ENCODE data around the gene ADCY4. TPM values are rescaled to one million over a fixed set of nuclear protein-coding genes. Genes with fewer than 3 reads are reported as not detected.
"Not testable (repeated sequence)": the region's sequence is repeated elsewhere in the genome, so short reads cannot be mapped to it uniquely, and the experiment has no call there.

The ADCY4 gene
- total and polyA plus RNA-seq, 5 donors, result 24.1 to 45.3 (median 33.4) TPM

GRCh38 chr14:24338843-24339242 is 4.0 kb upstream of the ADCY4 start:
- DNase-seq, result no peak
- intact Hi-C loops (cut with DNase I), result no loop called here
- H3K27me3 ChIP-seq (ENCODE audit: control insufficient read depth, insufficient read depth), result no peaks in the 10 kb centered on the region
- no peak for ATAC-seq
- H3K4me1 ChIP-seq (ENCODE audit: control insufficient read depth, insufficient read depth, low read length), result peaks cover 2% of the 10 kb centered on the region
- 80% methylated on average over 14 of the region's 14 CpGs for WGBS
- no peaks in the 10 kb centered on the region for H3K9me3 ChIP-seq (ENCODE audit: control insufficient read depth, low read length)
- H3K27ac ChIP-seq (ENCODE audit: low read length), result no peak overlapping the region
- H3K4me3 ChIP-seq (ENCODE audit: low read length), result peak overlapping the region; percentile 50

GRCh38 chr14:24337824-24338175 is 2.9 kb upstream of the ADCY4 start:
- ATAC-seq (no peak), DNase-seq (no peak)
- WGBS, result 95% methylated on average over 8 of the region's 8 CpGs
- no peak overlapping the region for H3K4me3 ChIP-seq (ENCODE audit: low read length)
- H3K27ac ChIP-seq (ENCODE audit: low read length), result no peak overlapping the region
- intact Hi-C loops (cut with DNase I), result no loop called here
- no peaks in the 10 kb centered on the region for H3K9me3 ChIP-seq (ENCODE audit: control insufficient read depth, low read length)
- no peaks in the 10 kb centered on the region for H3K27me3 ChIP-seq (ENCODE audit: control insufficient read depth, insufficient read depth)
- H3K4me1 ChIP-seq (ENCODE audit: control insufficient read depth, insufficient read depth, low read length), result peaks cover 2% of the 10 kb centered on the region

GRCh38 chr14:24337144-24337823 is 2.4 kb upstream of the ADCY4 start:
- no peak overlapping the region for H3K4me3 ChIP-seq (ENCODE audit: low read length)
- H3K27me3 ChIP-seq (ENCODE audit: control insufficient read depth, insufficient read depth), result no peaks in the 10 kb centered on the region
- intact Hi-C loops (cut with DNase I), result no loop called here
- no peaks in the 10 kb centered on the region for H3K9me3 ChIP-seq (ENCODE audit: control insufficient read depth, low read length)
- peaks cover 2% of the 10 kb centered on the region for H3K4me1 ChIP-seq (ENCODE audit: control insufficient read depth, insufficient read depth, low read length)
- DNase-seq (no peak), ATAC-seq (no peak)
- WGBS, result 88% methylated on average over 7 of the region's 7 CpGs
- no peak overlapping the region for H3K27ac ChIP-seq (ENCODE audit: low read length)

GRCh38 chr14:24335461-24336171 is 745 bp upstream of the ADCY4 start:
- Histone ChIP-seq H3K4me3 (ENCODE audit: low read length) (no peak overlapping the region), H3K27ac (ENCODE audit: low read length) (peak overlapping the region; percentile 8), H3K4me1 (ENCODE audit: control insufficient read depth, insufficient read depth, low read length) (peaks cover 2% of the 10 kb centered on the region), H3K9me3 (ENCODE audit: control insufficient read depth, low read length) (no peaks in the 10 kb centered on the region), H3K27me3 (ENCODE audit: control insufficient read depth, insufficient read depth) (no peaks in the 10 kb centered on the region)
- DNase-seq (no peak), ATAC-seq (peak in 1 of 2 donors; percentile 6)
- intact Hi-C loops (cut with DNase I), result no loop called here
- 69% methylated on average over 12 of the region's 12 CpGs for WGBS

- Histone ChIP-seq H3K27ac (ENCODE audit: low read length) (no peak overlapping the region), H3K4me3 (ENCODE audit: low read length) (peak overlapping the region; percentile 2), H3K4me1 (ENCODE audit: control insufficient read depth, insufficient read depth, low read length) (no peaks in the 10 kb centered on the region), H3K9me3 (ENCODE audit: control insufficient read depth, low read length) (no peaks in the 10 kb centered on the region), H3K27me3 (ENCODE audit: control insufficient read depth, insufficient read depth) (no peaks in the 10 kb centered on the region)
- ATAC-seq (peak; percentile 32 to 48), DNase-seq (peak; percentile 72 to 84 (median 79))
- intact Hi-C loops (cut with DNase I), result loop anchor here (2.0 to 5.0 kb wide), 4 partner anchors 96 to 105 kb away; partner anchors contain the start of genes CBLN3 (in 1 of the 4) and KHNYN (in 1 of the 4)
- 23% methylated on average over 56 of the region's 56 CpGs for WGBS
These were observed 2.4 kb downstream of the ADCY4 start for GRCh38 chr14:24332268-24332993.

GRCh38 chr14:24331731-24332267 is 3.1 kb downstream of the ADCY4 start:
- intact Hi-C loops (cut with DNase I), result loop anchor here (2.0 to 5.0 kb wide), 4 partner anchors 97 to 106 kb away; partner anchors contain the start of genes CBLN3 (in 1 of the 4) and KHNYN (in 1 of the 4)
- ATAC-seq (no peak), DNase-seq (peak in 1 of 3 donors; percentile 69)
- H3K27ac ChIP-seq (ENCODE audit: low read length), result no peak overlapping the region
- 64% methylated on average over 26 of the region's 26 CpGs for WGBS
- H3K4me1 ChIP-seq (ENCODE audit: control insufficient read depth, insufficient read depth, low read length), result no peaks in the 10 kb centered on the region
- H3K27me3 ChIP-seq (ENCODE audit: control insufficient read depth, insufficient read depth), result no peaks in the 10 kb centered on the region
- H3K9me3 ChIP-seq (ENCODE audit: control insufficient read depth, low read length), result no peaks in the 10 kb centered on the region
- H3K4me3 ChIP-seq (ENCODE audit: low read length), result no peak overlapping the region

GRCh38 chr14:24330973-24331674 is 3.7 kb downstream of the ADCY4 start:
- intact Hi-C loops (cut with DNase I), result loop anchor here in 1 of 4 donors (5.0 kb wide), 1 partner anchor 106 kb away; no protein-coding TSS in a partner anchor
- no peak for ATAC-seq
- H3K4me1 ChIP-seq (ENCODE audit: control insufficient read depth, insufficient read depth, low read length), result no peaks in the 10 kb centered on the region

GRCh38 chr14:24329736-24330135 is 5.1 kb downstream of the ADCY4 start:
- Histone ChIP-seq H3K27ac (ENCODE audit: low read length) (no peak overlapping the region), H3K27me3 (ENCODE audit: control insufficient read depth, insufficient read depth) (no peaks in the 10 kb centered on the region), H3K4me3 (ENCODE audit: low read length) (no peak overlapping the region), H3K4me1 (ENCODE audit: control insufficient read depth, insufficient read depth, low read length) (no peaks in the 10 kb centered on the region), H3K9me3 (ENCODE audit: control insufficient read depth, low read length) (no peaks in the 10 kb centered on the region)
- intact Hi-C loops (cut with DNase I), result loop anchor here in 1 of 4 donors (5.0 kb wide), 1 partner anchor 108 kb away; no protein-coding TSS in a partner anchor
- WGBS, result 71% methylated on average over 9 of the region's 9 CpGs
- ATAC-seq, result no peak
- DNase-seq, result peak; percentile 44 to 85 (median 70)

More at GRCh38 chr14:24330973-24331674, 3.7 kb downstream of the ADCY4 start:
- peak in 1 of 3 donors; percentile 48 for DNase-seq
- H3K4me3 ChIP-seq (ENCODE audit: low read length), result no peak overlapping the region
- no peak overlapping the region for H3K27ac ChIP-seq (ENCODE audit: low read length)
- WGBS, result 91% methylated on average over 10 of the region's 10 CpGs
- H3K27me3 ChIP-seq (ENCODE audit: control insufficient read depth, insufficient read depth), result no peaks in the 10 kb centered on the region
- no peaks in the 10 kb centered on the region for H3K9me3 ChIP-seq (ENCODE audit: control insufficient read depth, low read length)

GRCh38 chr14:24329073-24329663 is 5.7 kb downstream of the ADCY4 start:
- no peaks in the 10 kb centered on the region for H3K9me3 ChIP-seq (ENCODE audit: control insufficient read depth, low read length)
- no peaks in the 10 kb centered on the region for H3K4me1 ChIP-seq (ENCODE audit: control insufficient read depth, insufficient read depth, low read length)
- intact Hi-C loops (cut with DNase I), result no loop called here
- no peak overlapping the region for H3K27ac ChIP-seq (ENCODE audit: low read length)
- no peaks in the 10 kb centered on the region for H3K27me3 ChIP-seq (ENCODE audit: control insufficient read depth, insufficient read depth)
- DNase-seq, result peak in 1 of 3 donors; percentile 49
- WGBS, result 83% methylated on average over 12 of the region's 12 CpGs
- no peak for ATAC-seq
- H3K4me3 ChIP-seq (ENCODE audit: low read length), result no peak overlapping the region

GRCh38 chr14:24327914-24328313 is 7.0 kb downstream of the ADCY4 start:
- H3K27me3 ChIP-seq (ENCODE audit: control insufficient read depth, insufficient read depth); H3K4me1 ChIP-seq (ENCODE audit: control insufficient read depth, insufficient read depth, low read length); intact Hi-C loops (cut with DNase I); H3K27ac ChIP-seq (ENCODE audit: low read length); H3K4me3 ChIP-seq (ENCODE audit: low read length); ATAC-seq; H3K9me3 ChIP-seq (ENCODE audit: control insufficient read depth, low read length): not testable (repeated sequence)
- DNase-seq, result peak; percentile 69 to 87 (median 84)
- WGBS, result 7% methylated on average over 9 of the region's 9 CpGs
